HFF-Myc (cell line): ENCODE data around the gene ARHGAP5.
"Not testable (repeated sequence)": the region's sequence is repeated elsewhere in the genome, so short reads cannot be mapped to it uniquely, and the experiment has no call there.

Experiments used
- DNase-seq: peaks from one replicate; pipeline ENCODE4 v3.0.0-alpha.2; 2011; ENCODE audit warnings: low read depth; ENCODE audit errors: extremely low read depth
- H3K4me3 ChIP-seq: replicated peaks from 2 replicates; pipeline ENCODE4 v1.5.1; 2011; ENCODE audit warnings: low read depth, mild to moderate bottlenecking, control low read depth, low read length
- TF ChIP-seq, protein P1 (sequence below): IDR thresholded peaks from 2 replicates; pipeline ENCODE4 v1.5.1; 2012; ENCODE audit warnings: mild to moderate bottlenecking, low read depth, low read length, control low read depth; ENCODE audit errors: missing control alignments

The ARHGAP5 gene

DNA sequence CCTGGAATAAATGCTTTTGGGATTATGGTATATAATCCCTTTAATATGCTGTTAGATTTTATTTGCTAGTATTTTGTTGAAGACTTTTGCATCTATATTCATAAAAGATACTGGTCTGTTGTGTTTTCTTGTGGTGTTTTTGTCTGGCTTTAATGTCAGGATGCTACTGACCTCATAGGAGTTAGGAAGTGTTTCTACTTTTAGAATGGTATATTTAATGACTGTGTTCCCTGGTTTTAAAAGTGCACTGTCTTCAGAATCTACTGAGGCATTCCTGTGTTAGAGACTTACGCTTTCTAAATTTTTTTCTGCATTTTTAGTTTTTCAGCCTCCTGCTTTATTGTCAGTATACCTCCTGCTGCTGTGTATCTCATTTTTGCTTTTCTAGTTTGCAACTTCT, 51.6 kb downstream of the ARHGAP5 start:
- H3K4me3 ChIP-seq, result no peak overlapping the region
- no peak for DNase-seq
- TF ChIP-seq, protein P1, sequence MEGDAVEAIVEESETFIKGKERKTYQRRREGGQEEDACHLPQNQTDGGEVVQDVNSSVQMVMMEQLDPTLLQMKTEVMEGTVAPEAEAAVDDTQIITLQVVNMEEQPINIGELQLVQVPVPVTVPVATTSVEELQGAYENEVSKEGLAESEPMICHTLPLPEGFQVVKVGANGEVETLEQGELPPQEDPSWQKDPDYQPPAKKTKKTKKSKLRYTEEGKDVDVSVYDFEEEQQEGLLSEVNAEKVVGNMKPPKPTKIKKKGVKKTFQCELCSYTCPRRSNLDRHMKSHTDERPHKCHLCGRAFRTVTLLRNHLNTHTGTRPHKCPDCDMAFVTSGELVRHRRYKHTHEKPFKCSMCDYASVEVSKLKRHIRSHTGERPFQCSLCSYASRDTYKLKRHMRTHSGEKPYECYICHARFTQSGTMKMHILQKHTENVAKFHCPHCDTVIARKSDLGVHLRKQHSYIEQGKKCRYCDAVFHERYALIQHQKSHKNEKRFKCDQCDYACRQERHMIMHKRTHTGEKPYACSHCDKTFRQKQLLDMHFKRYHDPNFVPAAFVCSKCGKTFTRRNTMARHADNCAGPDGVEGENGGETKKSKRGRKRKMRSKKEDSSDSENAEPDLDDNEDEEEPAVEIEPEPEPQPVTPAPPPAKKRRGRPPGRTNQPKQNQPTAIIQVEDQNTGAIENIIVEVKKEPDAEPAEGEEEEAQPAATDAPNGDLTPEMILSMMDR, result no peak

- TF ChIP-seq, protein P1, result no peak
- no peak overlapping the region for H3K4me3 ChIP-seq
- DNase-seq, result peak; percentile 60
Observed at GRCh38 chr14:32129124-32129523, 52.0 kb downstream of the ARHGAP5 start.

DNA sequence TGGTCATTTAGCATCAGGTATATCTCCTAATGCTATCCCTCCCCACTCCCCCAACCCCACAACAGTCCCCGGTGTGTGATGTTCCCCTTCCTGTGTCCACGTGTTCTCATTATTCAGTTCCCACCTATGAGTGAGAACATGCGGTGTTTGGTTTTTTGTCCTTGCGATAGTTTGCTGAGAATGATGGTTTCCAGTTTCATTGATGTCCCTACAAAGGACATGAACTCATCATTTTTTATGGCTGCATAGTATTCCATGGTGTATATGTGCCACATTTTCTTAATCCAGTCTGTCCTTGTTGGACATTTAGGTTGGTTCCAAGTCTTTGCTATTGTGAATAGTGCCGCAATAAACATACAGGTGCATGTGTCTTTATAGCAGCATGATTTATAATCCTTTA, 54.6 kb downstream of the ARHGAP5 start:
- not testable (repeated sequence) for DNase-seq

DNA sequence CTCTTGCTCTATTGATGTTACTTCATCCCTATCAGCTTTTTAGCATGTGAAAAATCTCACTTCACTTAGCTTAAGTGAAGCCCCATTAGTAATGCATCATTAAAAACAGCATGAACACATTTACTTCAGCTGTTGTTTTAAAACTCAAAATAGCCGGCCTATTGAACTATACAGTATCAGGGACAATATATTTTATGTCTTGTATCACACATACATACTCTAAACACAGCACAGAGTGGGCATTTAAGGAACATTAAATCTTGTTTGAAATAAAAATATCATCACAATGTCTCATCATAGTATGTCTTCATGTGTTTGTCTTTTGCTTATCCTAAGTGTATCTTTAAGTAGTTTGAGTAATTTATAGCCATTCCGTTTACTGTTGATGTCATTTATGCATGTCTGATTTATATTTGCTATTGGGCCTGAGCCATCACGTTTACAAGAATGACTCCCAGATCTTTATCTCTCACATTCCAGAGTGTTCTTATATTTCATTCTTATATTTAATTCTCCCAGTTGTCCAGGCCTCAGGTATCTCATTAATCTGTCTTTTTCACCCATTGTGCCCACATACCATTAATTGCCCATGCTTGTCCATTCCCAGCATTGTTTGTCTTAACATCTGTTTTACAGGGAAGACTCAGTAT, 57.5 kb downstream of the ARHGAP5 start:
- DNase-seq, result peak; percentile 33
- TF ChIP-seq, protein P1, result no peak
- H3K4me3 ChIP-seq, result no peak overlapping the region

More for the DNA sequence above, 54.6 kb downstream of the ARHGAP5 start:
- not testable (repeated sequence) for H3K4me3 ChIP-seq

- DNase-seq, result no peak
- TF ChIP-seq, protein P1, result no peak
- H3K4me3 ChIP-seq, result no peak overlapping the region
Observed at GRCh38 chr14:32136027-32136825, 59.1 kb downstream of the ARHGAP5 start.

DNA sequence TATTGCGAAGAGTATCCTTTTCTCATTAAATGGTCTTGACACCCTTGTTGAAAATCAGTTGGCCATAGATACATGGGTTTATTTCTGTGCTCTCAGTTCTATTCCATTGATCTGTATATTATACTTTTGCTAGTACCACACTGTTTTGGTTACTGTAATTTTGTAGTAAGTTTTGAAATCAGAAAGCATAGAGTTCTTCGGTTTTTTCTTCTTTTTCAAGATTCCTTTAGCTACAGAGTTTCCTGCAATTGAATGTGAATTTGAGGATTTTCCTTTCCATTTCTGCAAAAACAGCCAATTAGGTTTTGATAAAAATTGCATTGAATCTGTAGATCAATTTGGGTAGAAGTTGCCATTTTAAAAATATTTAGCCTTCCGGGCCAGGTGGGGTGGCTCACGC, 60.2 kb downstream of the ARHGAP5 start:
- H3K4me3 ChIP-seq, result no peak overlapping the region
- TF ChIP-seq, protein P1, result no peak
- no peak for DNase-seq

GRCh38 chr14:32137892-32138291, 60.8 kb downstream of the ARHGAP5 start:
- H3K4me3 ChIP-seq, result no peak overlapping the region
- TF ChIP-seq, protein P1, result no peak
- no peak for DNase-seq
